Neuronal stem cell (in vitro differentiated cells): ENCODE measurements around the gene GNAI2.
A peak's percentile ranks its signal among the peaks of the same experiment; 100 is the strongest.

Source experiments
- DNase-seq: peaks from one replicate; pipeline ENCODE4 v3.0.0-alpha.2; 2013; ENCODE audit warnings: low spot score
- H2AFZ ChIP-seq: one replicate; pipeline ENCODE4 v1.6.1; 2013; ENCODE audit warnings: mild to moderate bottlenecking, low read length, inconsistent platforms
- H2AK5ac ChIP-seq: 2 replicates; pipeline ENCODE4 v1.6.1; 2013; ENCODE audit warnings: low read depth, mild to moderate bottlenecking, inconsistent platforms, low read length, moderate library complexity, mixed read lengths
- H2BK120ac ChIP-seq: 2 replicates; pipeline ENCODE4 v1.6.1; 2013; ENCODE audit warnings: low read depth, mild to moderate bottlenecking, inconsistent platforms, low read length, moderate library complexity, mixed read lengths
- H2BK12ac ChIP-seq: one replicate; pipeline ENCODE4 v1.6.1; 2013; ENCODE audit warnings: low read length, inconsistent platforms
- H2BK15ac ChIP-seq: 2 replicates; pipeline ENCODE4 v1.6.1; 2013; ENCODE audit warnings: mild to moderate bottlenecking, low read length, inconsistent platforms, mixed read lengths
- H2BK5ac ChIP-seq: one replicate; pipeline ENCODE4 v1.6.1; 2013; ENCODE audit warnings: inconsistent platforms, mild to moderate bottlenecking, low read length, moderate library complexity
- H3K14ac ChIP-seq: one replicate; pipeline ENCODE4 v1.6.1; 2013; ENCODE audit warnings: low read length, inconsistent platforms
- H3K18ac ChIP-seq: 2 replicates; pipeline ENCODE4 v1.6.1; 2013; ENCODE audit warnings: low read length, inconsistent platforms
- H3K23ac ChIP-seq: 2 replicates; pipeline ENCODE4 v1.6.1; 2013; ENCODE audit warnings: low read depth, mild to moderate bottlenecking, mixed read lengths, low read length, inconsistent platforms; ENCODE audit not compliant: poor library complexity
- H3K27ac ChIP-seq: replicated peaks from 3 replicates; pipeline ENCODE4 v1.5.1; 2013; ENCODE audit warnings: low read length, inconsistent platforms
- H3K27me3 ChIP-seq, 3 experiments: 2 replicates each; pipeline ENCODE4 v1.6.1; 2013; ENCODE audit warnings: low read length in 3 of 3, mild to moderate bottlenecking in 2 of 3, inconsistent platforms in 1 of 3, low read depth in 1 of 3, mixed read lengths in 1 of 3, moderate library complexity in 1 of 3; ENCODE audit not compliant: control insufficient read depth in 3 of 3, insufficient read depth in 3 of 3
- H3K36me3 ChIP-seq, 2 donors: replicated peaks in 1 of 2; 2 replicates each; pipeline ENCODE4 v1.6.1; 2013; ENCODE audit warnings: low read length in 2 of 2; ENCODE audit not compliant: control insufficient read depth in 2 of 2, insufficient read depth in 2 of 2
- H3K4ac ChIP-seq: 2 replicates; pipeline ENCODE4 v1.6.1; 2013; ENCODE audit warnings: inconsistent platforms, mild to moderate bottlenecking, low read length, moderate library complexity
- H3K4me1 ChIP-seq, 2 donors: 1 replicate in 1 of 2; 2 replicates in 1 of 2; pipeline ENCODE4 v1.6.1; 2013; ENCODE audit warnings: low read length in 2 of 2, low read depth in 1 of 2; ENCODE audit not compliant: control insufficient read depth in 2 of 2, insufficient read depth in 1 of 2
- H3K4me2 ChIP-seq: one replicate; pipeline ENCODE4 v1.6.1; 2013; ENCODE audit warnings: mild to moderate bottlenecking, low read length, inconsistent platforms; ENCODE audit not compliant: insufficient read depth, poor library complexity, severe bottlenecking
- H3K4me3 ChIP-seq, 2 donors: 2 replicates each; pipeline ENCODE4 v1.5.1; 2013; ENCODE audit warnings: low read length in 2 of 2, mild to moderate bottlenecking in 2 of 2, inconsistent platforms in 1 of 2, moderate library complexity in 1 of 2
- H3K79me1 ChIP-seq: one replicate; pipeline ENCODE4 v1.6.1; 2013; ENCODE audit warnings: low read depth, mild to moderate bottlenecking, inconsistent platforms, low read length, moderate library complexity
- H3K9ac ChIP-seq: one replicate; pipeline ENCODE4 v1.6.1; 2013; ENCODE audit warnings: mild to moderate bottlenecking, low read depth, low read length, inconsistent platforms; ENCODE audit not compliant: poor library complexity
- H3K9me3 ChIP-seq, 2 donors: replicated peaks in 1 of 2; 2 replicates each; pipeline versions ENCODE3 to v1.6.1; 2013; ENCODE audit warnings: low read length in 2 of 2, mild to moderate bottlenecking in 2 of 2, inconsistent platforms in 1 of 2, low read depth in 1 of 2, mixed read lengths in 1 of 2, moderate library complexity in 1 of 2; ENCODE audit not compliant: control insufficient read depth in 2 of 2, insufficient read depth in 1 of 2
- H4K8ac ChIP-seq: one replicate; pipeline ENCODE4 v1.6.1; 2013; ENCODE audit warnings: low read depth, mild to moderate bottlenecking, inconsistent platforms, low read length, moderate library complexity
- H4K91ac ChIP-seq: one replicate; pipeline ENCODE4 v1.6.1; 2013; ENCODE audit warnings: low read length, low read depth, mild to moderate bottlenecking, inconsistent platforms; ENCODE audit not compliant: poor library complexity
- WGBS, 2 donors: extraction: QIAGEN DNeasy Blood & Tissue Kit; methylation state at CpG; one replicate each; pipeline ENCODE4 v1.1.7; 2013; ENCODE audit warnings: missing lambda C conversion rate in 2 of 2, mixed read lengths in 1 of 2; ENCODE audit not compliant: insufficient read length in 2 of 2, insufficient replicate concordance in 1 of 2; ENCODE audit errors: extremely low coverage in 2 of 2; 5-methylcytosine and 5-hydroxymethylcytosine counted together

The GNAI2 gene

GRCh38 chr3:50202353-50203112, 33.5 kb upstream of the GNAI2 start:
- no peak overlapping the region for H4K8ac ChIP-seq
- H3K23ac ChIP-seq, result peak overlapping the region; percentile 55
- no peak overlapping the region for H3K9ac ChIP-seq
- peak overlapping the region; percentile 64 for H4K91ac ChIP-seq
- no CpG with 5 or more reads among the region's 16 CpGs for WGBS, 2 donors
- H3K4me3 ChIP-seq, result no peak overlapping the region
- no peak overlapping the region for H2AFZ ChIP-seq
- peak overlapping the region; percentile 74 for H3K18ac ChIP-seq
- H3K36me3 ChIP-seq, result no peaks in the 10 kb centered on the region
- no peak overlapping the region for H3K27ac ChIP-seq
- H3K27me3 ChIP-seq, result peaks cover 7 to 68% (median 20%) of the 10 kb centered on the region in 3 experiments
- H3K9me3 ChIP-seq, result no peaks in the 10 kb centered on the region
- H3K14ac ChIP-seq, result no peak overlapping the region
- no peak overlapping the region for H2BK120ac ChIP-seq
- H2BK5ac ChIP-seq, result peak overlapping the region; percentile 93
- peaks cover 11 to 30% of the 10 kb centered on the region in 2 donors for H3K4me1 ChIP-seq
- peak overlapping the region; percentile 84 for H2BK12ac ChIP-seq
- H2BK15ac ChIP-seq, result peak overlapping the region; percentile 95
- H2AK5ac ChIP-seq, result peak overlapping the region; percentile 48
- H3K4me2 ChIP-seq, result no peak overlapping the region
- no peak overlapping the region for H3K4ac ChIP-seq
- no peak for DNase-seq
- peaks cover 1% of the 10 kb centered on the region for H3K79me1 ChIP-seq

- WGBS, 2 donors, result no CpG with 5 or more reads among the region's 9 CpGs
- peaks cover 7 to 73% (median 20%) of the 10 kb centered on the region in 3 experiments for H3K27me3 ChIP-seq
- no peak overlapping the region for H3K4ac ChIP-seq
- H3K27ac ChIP-seq, result no peak overlapping the region
- H4K91ac ChIP-seq, result no peak overlapping the region
- H3K23ac ChIP-seq, result no peak overlapping the region
- no peak overlapping the region for H3K4me3 ChIP-seq
- H3K36me3 ChIP-seq, result no peaks in the 10 kb centered on the region
- peaks cover 1% of the 10 kb centered on the region for H3K79me1 ChIP-seq
- no peak overlapping the region for H2BK5ac ChIP-seq
- H2BK12ac ChIP-seq, result no peak overlapping the region
- no peak overlapping the region for H2BK120ac ChIP-seq
- H3K4me2 ChIP-seq, result no peak overlapping the region
- no peak overlapping the region for H4K8ac ChIP-seq
- peak overlapping the region; percentile 95 for H2BK15ac ChIP-seq
- H3K9me3 ChIP-seq, result no peaks in the 10 kb centered on the region
- peak overlapping the region; percentile 74 for H3K18ac ChIP-seq
- no peak for DNase-seq
- peak overlapping the region; percentile 24 for H2AFZ ChIP-seq
- H3K9ac ChIP-seq, result no peak overlapping the region
- no peak overlapping the region for H3K14ac ChIP-seq
- H3K4me1 ChIP-seq, result peaks cover 11 to 30% of the 10 kb centered on the region in 2 donors
- H2AK5ac ChIP-seq, result peak overlapping the region; percentile 53
Measured at GRCh38 chr3:50203113-50203808, 32.7 kb upstream of the GNAI2 start.

- Histone ChIP-seq H3K27ac (no peak overlapping the region), H4K91ac (no peak overlapping the region), H2BK15ac (peak overlapping the region; percentile 8), H2BK120ac (no peak overlapping the region), H2BK5ac (peak overlapping the region; percentile 2), H3K9ac (peak overlapping the region; percentile 56), H3K4me2 (no peak overlapping the region), H3K79me1 (peaks cover 1% of the 10 kb centered on the region), H2AK5ac (peak overlapping the region; percentile 53), H3K14ac (no peak overlapping the region), H3K9me3 (no peaks in the 10 kb centered on the region), H3K4ac (no peak overlapping the region), H3K36me3 (no peaks in the 10 kb centered on the region), H3K27me3 (peaks cover 7 to 82% (median 20%) of the 10 kb centered on the region in 3 experiments), H3K23ac (no peak overlapping the region), H3K4me3 (no peak overlapping the region), H3K4me1 (peaks cover 18 to 30% of the 10 kb centered on the region in 2 donors), H2BK12ac (peak overlapping the region; percentile 24), H3K18ac (peak overlapping the region; percentile 40), H4K8ac (no peak overlapping the region), H2AFZ (peak overlapping the region; percentile 99)
- no peak for DNase-seq
- WGBS, 2 donors, result no CpG with 5 or more reads among the region's 12 CpGs
Measured at GRCh38 chr3:50203809-50204803, 31.9 kb upstream of the GNAI2 start.
